Activated B cell treated with CpG ODN at 0.5 μM for 24 hours (primary cell): ENCODE results near the gene PLK5. TPM values are rescaled to one million over a fixed set of nuclear protein-coding genes. Genes with fewer than 3 reads are reported as not detected.

Source experiments
- ATAC-seq: fragments of 200-7000 bp; cut with Tn5 transposase; one replicate; pipeline ENCODE4 v1.10.0; 2021; ENCODE audit warnings: low read depth, mild to moderate bottlenecking, moderate library complexity
- CTCF ChIA-PET: fragments of 350-600 bp; sonication (Branson Sonifier 250); formaldehyde crosslinking; loops from one replicate; lab custom pipeline; 2021; ENCODE audit warnings: antibody characterized with exemption; lab: Charles Lee
- POLR2A ChIA-PET: fragments of 350-600 bp; sonication (Branson Sonifier 250); formaldehyde crosslinking; loops from one replicate; lab custom pipeline; 2021; ENCODE audit warnings: antibody characterized with exemption; lab: Charles Lee
- DNase-seq: peaks from one replicate; pipeline ENCODE4 v3.0.0; 2022
- H3K27ac Mint-ChIP-seq: one replicate; pipeline ENCODE4 v1.8.0; 2020; ENCODE audit warnings: mixed read lengths
- H3K27me3 Mint-ChIP-seq: one replicate; pipeline ENCODE4 v1.8.0; 2021; ENCODE audit warnings: mixed read lengths
- H3K36me3 Mint-ChIP-seq: one replicate; pipeline ENCODE4 v1.8.0; 2021; ENCODE audit warnings: low read depth, mixed read lengths
- H3K4me1 Mint-ChIP-seq: one replicate; pipeline ENCODE4 v1.8.0; 2021; ENCODE audit warnings: mixed read lengths
- H3K4me3 Mint-ChIP-seq: one replicate; pipeline ENCODE4 v1.8.0; 2020; ENCODE audit warnings: mild to moderate bottlenecking, mixed read lengths
- H3K9me3 Mint-ChIP-seq: one replicate; pipeline ENCODE4 v1.8.0; 2020; ENCODE audit warnings: mixed read lengths
- intact Hi-C: fragments of 100-400 bp; cut with micrococcal nuclease; formaldehyde crosslinking; loops from one replicate; pipeline ENCODE4 v1.15.1; 2024
- total RNA-seq: library from RNA; stranded (reverse); gene quantifications from 2 replicates; pipeline ENCODE4 v1.2.3, GENCODE V29; 2022
- TF ChIP-seq, protein P1 (sequence below): fragments of 200-600 bp; IDR thresholded peaks from one replicate; pipeline ENCODE4 v1.8.0; 2022; ENCODE audit warnings: antibody characterized with exemption, mild to moderate bottlenecking

The PLK5 gene
- total RNA-seq, 1 donor from 2014 or later: not detected

DNA sequence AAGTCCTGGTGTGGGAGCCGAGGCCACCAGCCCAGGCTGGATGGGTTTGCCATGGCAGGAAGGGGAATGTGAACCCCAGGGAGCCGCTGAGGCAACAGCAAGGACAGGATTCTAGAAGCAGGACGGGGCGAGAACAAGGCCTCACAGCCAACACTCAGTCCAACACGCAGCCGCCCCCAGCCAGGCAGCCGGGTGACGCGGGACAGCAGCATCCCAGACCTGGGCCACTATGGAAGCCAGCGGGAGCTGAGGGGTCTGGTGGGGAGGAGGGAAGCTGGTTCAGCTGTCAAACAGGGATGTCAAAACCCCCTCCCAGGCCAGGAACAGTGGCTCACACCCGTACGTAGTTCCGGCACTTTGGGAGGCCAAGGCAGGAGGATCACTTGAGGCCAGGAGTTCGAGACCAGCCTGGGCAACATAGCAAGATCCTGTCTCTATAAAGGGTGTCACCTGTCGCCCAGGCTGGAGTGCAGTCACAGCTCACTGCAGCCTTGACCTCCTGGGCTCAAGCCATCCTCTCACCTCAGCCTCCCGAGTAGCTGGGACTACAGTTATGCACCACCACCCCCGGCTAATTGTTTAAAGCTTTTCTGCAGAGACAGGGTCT is 37.5 kb downstream of the PLK5 start:
- ChIA-PET CTCF (no interaction called here), POLR2A (no interaction called here)
- TF ChIP-seq, protein P1, sequence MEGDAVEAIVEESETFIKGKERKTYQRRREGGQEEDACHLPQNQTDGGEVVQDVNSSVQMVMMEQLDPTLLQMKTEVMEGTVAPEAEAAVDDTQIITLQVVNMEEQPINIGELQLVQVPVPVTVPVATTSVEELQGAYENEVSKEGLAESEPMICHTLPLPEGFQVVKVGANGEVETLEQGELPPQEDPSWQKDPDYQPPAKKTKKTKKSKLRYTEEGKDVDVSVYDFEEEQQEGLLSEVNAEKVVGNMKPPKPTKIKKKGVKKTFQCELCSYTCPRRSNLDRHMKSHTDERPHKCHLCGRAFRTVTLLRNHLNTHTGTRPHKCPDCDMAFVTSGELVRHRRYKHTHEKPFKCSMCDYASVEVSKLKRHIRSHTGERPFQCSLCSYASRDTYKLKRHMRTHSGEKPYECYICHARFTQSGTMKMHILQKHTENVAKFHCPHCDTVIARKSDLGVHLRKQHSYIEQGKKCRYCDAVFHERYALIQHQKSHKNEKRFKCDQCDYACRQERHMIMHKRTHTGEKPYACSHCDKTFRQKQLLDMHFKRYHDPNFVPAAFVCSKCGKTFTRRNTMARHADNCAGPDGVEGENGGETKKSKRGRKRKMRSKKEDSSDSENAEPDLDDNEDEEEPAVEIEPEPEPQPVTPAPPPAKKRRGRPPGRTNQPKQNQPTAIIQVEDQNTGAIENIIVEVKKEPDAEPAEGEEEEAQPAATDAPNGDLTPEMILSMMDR: no peak
- no peaks in the 10 kb centered on the region for H3K27me3 Mint-ChIP-seq
- no peak overlapping the region for H3K27ac Mint-ChIP-seq
- intact Hi-C loops: no loop called here
- no peaks in the 10 kb centered on the region for H3K9me3 Mint-ChIP-seq
- no peaks in the 10 kb centered on the region for H3K36me3 Mint-ChIP-seq
- DNase-seq: no peak
- no peaks in the 10 kb centered on the region for H3K4me1 Mint-ChIP-seq
- no peak overlapping the region for H3K4me3 Mint-ChIP-seq
- ATAC-seq: no peak

DNA sequence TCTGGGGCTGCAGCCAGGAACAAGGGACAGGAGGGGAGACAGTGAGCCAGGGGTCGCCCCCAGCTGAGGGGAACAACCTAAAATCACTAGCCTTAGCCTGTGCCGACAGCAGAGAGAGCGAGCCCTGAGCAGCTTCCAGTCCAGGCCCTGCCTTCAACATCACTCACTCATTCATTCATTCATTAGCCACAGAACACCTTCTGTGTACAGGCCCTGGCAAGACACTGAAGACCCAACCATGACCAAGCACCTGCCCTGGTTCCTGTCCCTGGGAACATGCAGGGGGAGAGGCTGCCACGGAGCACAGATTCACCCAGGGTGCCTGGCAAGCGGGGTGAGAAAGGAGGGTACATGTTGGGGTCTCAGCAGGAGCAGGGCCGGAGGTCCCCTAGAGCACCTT is 39.4 kb downstream of the PLK5 start:
- TF ChIP-seq, protein P1: no peak
- Mint-ChIP-seq H3K9me3 (no peaks in the 10 kb centered on the region), H3K36me3 (no peaks in the 10 kb centered on the region), H3K4me3 (no peak overlapping the region), H3K27me3 (no peaks in the 10 kb centered on the region), H3K27ac (no peak overlapping the region), H3K4me1 (no peaks in the 10 kb centered on the region)
- ChIA-PET POLR2A (interaction anchor here (0.6 kb wide), 1 partner anchor 402 kb away, joined by 3 read pairs; no protein-coding TSS in a partner anchor), CTCF (no interaction called here)
- DNase-seq (no peak), ATAC-seq (no peak)
- intact Hi-C loops: no loop called here

DNA sequence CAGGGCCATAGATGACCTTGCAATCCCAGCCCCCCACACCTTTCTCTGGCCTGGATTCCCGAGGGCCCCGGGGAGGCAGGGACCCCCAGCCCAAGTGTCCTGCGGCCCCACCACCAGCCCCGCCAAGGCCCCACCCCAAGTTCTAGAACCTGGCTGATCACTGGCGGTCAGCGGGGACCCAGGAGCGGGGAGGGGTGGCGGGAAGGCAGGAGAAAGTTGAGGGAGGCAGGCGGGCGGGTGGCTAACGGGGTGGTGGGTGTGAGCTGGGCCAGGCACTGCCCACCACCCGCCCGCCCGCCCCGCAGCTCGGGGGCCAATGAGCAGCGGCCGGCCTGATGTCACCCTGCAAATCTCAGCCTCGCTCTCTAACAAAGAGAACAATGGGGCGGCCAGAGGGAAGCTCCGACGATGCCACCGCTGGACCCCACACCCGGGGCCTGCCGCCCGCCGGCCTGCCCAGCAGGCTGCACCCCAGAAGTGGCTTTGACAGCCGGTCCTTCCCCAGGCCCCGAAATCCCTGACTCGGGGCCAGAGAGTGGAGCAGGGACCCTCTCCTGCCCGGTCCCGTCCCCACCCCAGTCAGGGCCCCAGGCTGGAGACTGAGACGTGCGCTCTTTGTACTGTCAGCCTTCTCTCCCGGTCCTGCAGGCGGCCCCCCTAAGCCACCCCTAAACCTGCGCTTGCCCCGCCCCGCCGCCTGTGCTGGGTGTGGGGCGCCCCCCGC is 42.7 kb downstream of the PLK5 start:
- POLR2A ChIA-PET: no interaction called here

DNA sequence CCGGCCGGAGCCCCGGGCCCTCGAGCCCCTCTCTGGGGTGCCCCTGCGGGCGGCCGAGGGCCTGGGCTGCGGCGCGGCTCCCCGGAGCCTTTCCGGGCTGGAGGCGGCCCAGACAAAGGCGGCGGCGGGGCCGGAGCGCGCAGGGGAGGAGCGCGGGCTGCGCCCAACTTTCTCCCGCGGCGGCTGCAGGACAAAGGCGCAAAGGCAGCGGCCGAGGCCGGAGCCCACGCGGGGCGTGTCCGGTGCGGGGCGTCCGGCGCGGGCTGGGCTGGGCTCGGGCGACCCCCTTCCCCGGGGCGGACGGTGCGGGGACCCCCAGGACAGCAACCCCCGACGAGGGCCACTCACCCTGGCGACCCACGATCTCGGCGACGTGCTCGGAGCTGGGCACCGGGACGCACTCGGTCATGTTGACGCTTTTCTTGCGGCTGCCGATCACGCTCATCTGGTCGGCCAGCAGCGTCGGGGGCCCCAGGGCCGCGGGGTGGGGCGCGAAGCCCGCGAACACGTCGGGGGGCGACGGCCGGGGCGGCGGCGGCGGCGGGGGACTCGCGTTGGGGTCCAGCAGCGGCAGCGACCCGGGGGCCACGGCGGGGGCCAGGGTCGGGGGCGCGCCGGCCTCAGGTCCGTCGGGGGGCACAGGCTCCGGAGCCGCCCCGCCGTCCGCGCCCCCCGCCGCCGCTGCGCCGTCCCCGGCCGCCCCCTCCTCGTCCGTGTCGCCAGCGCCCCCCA is 43.4 kb downstream of the PLK5 start:
- DNase-seq: peak; percentile 27
- CTCF ChIA-PET: no interaction called here

More for the DNA sequence above, 42.7 kb downstream of the PLK5 start:
- H3K27me3 Mint-ChIP-seq: no peaks in the 10 kb centered on the region
- TF ChIP-seq, protein P1: no peak
- DNase-seq (no peak), ATAC-seq (no peak)
- H3K9me3 Mint-ChIP-seq: no peaks in the 10 kb centered on the region
- no peaks in the 10 kb centered on the region for H3K36me3 Mint-ChIP-seq
- CTCF ChIA-PET: no interaction called here
- H3K4me1 Mint-ChIP-seq: peaks cover 5% of the 10 kb centered on the region
- H3K27ac Mint-ChIP-seq: no peak overlapping the region
- H3K4me3 Mint-ChIP-seq: no peak overlapping the region
- intact Hi-C loops: no loop called here

More for the DNA sequence above, 43.4 kb downstream of the PLK5 start:
- ATAC-seq: no peak
- POLR2A ChIA-PET: no interaction called here
- Mint-ChIP-seq H3K27me3 (no peaks in the 10 kb centered on the region), H3K36me3 (no peaks in the 10 kb centered on the region), H3K9me3 (no peaks in the 10 kb centered on the region), H3K4me1 (peaks cover 5% of the 10 kb centered on the region), H3K4me3 (peak overlapping the region; percentile 57), H3K27ac (no peak overlapping the region)
- TF ChIP-seq, protein P1: no peak
- intact Hi-C loops: no loop called here
